HG02571 (cell line): Measurements from ENCODE around the gene FAR2.
A peak's percentile ranks its signal among the peaks of the same experiment; 100 is the strongest.
"Not testable (repeated sequence)": the region's sequence is repeated elsewhere in the genome, so short reads cannot be mapped to it uniquely, and the experiment has no call there.

Experiments
- ATAC-seq: cut with Tn5 transposase; IDR thresholded peaks from one replicate; pipeline ENCODE4 v1.9.1; 2021; ENCODE audit warnings: mild to moderate bottlenecking, moderate library complexity; ENCODE audit not compliant: unreplicated experiment

The FAR2 gene

GRCh38 chr12:29229937-29230336, 80.9 kb downstream of the FAR2 start:
- no peak for ATAC-seq

- no peak for ATAC-seq
These were observed 81.9 kb downstream of the FAR2 start for GRCh38 chr12:29230800-29231560.

DNA sequence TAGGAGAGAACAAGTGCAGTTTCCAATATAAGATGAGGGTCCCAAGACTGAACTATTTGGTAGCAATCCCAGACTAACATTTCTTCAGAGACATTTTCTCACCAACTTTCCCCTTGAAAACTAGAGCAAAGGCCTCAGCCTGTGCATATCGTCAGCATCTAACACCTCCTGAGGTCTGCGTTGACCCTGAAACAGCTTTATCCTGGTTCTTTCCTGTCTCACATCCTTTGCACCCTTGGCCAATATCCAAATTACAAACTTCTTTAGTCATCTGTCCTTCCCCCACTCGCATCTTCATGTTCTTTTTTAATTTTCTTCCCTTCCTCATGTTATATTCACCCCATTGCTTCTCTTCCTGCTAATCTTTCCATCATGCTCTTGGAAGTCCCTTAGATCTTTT, 83.0 kb downstream of the FAR2 start:
- no peak for ATAC-seq

GRCh38 chr12:29234552-29234951, 85.5 kb downstream of the FAR2 start:
- ATAC-seq: no peak

DNA sequence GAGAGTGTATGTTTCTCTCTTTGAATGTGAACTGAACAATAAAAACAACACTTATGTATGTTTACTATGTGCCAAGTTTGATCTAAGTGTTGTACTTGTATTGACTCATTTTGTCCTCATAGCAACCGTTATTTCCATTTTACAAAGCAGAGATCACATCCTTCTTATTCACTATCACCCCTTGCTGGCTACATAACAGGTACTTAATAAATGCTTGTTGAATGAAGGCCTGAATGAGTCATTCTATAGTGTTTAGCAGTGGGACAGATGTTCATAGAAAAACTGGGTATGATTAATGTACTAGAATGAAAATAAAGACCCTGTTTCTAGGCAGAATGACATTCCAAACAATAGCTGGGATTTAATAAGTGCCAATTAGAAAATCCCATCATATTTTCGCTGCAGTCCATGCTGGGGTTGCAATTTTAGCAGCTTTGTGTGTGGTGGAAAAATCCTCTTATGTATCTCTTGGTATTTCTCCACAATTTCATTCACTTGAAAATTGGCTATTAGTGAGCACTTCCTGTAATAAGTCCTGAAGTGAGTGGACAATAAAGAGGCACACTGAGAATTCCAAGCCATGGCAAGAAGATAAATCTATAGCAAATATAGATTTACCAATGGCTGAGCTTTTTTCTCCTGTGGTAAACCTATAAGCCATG, 86.0 kb downstream of the FAR2 start:
- no peak for ATAC-seq

DNA sequence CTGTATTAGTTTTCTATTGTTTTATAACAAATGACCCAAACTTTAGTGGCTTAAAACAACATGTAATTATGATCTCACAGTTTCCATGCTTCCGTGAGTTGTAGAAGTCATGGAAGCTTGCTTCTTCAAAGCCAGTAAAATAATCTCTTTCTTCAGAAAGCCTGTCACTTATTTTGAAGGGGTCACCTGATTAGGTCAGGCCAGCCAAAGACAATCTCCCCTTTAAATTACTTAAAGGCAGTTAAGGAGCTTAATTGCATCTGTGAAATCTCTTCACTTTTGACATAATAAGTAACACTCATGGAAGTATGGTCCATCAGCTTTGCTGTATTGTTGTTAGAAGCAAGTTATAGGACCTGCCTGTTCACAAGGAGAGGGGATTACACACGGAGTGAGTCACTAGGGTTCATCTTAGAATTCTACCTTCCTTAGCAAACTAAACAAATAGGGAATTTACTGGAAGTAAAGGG, 89.8 kb downstream of the FAR2 start:
- no peak for ATAC-seq

GRCh38 chr12:29239336-29239735, 90.3 kb downstream of the FAR2 start:
- no peak for ATAC-seq

- ATAC-seq: no peak
These were observed 91.4 kb downstream of the FAR2 start for GRCh38 chr12:29240441-29240840.

GRCh38 chr12:29241821-29242591, 92.9 kb downstream of the FAR2 start:
- ATAC-seq: peak; percentile 84

DNA sequence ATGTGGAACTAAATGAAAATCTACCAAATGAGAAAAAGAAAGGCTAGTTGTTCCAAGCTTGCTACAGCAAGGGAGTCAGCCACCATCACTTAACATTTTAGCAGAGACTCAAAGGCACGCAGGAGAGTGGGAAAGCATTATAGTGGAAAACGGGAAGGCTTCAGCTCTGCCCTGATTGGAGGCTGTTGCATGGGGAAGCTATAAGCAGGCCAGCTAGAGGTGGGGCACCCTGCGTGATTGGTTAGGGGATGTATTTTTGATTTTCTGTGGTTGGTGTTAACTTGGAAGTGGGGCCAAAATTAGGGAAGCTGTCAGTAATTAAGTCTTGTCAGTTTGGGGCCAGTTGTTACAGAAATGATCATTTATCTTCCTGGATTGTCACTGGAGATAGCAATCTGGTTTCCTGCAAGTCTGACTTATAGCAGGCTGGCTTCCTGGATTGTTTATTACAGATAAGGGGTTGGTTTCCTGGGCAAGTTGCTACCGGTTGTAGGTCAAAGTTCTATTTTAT, 93.9 kb downstream of the FAR2 start:
- no peak for ATAC-seq

- ATAC-seq: no peak
These were observed 95.2 kb downstream of the FAR2 start for GRCh38 chr12:29244159-29244765.

DNA sequence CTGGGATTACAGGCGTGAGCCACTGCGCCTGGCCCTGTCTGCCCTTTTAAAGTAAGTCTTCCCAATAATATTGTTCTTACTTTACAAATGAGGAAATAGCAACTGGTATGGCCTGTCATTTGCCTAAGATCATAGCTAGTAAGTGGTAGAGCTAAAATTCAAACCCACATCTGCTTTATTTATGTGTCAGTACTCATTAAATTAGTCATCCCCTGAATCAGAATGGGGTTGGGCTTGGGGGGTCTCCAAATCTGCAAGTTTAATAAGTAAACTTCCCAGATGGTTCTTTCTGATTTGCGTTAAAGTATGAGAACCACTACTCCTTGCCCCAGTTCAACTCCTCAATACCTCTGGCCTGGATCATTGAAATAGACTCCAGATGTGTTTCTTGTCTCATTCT, 96.2 kb downstream of the FAR2 start:
- no peak for ATAC-seq

DNA sequence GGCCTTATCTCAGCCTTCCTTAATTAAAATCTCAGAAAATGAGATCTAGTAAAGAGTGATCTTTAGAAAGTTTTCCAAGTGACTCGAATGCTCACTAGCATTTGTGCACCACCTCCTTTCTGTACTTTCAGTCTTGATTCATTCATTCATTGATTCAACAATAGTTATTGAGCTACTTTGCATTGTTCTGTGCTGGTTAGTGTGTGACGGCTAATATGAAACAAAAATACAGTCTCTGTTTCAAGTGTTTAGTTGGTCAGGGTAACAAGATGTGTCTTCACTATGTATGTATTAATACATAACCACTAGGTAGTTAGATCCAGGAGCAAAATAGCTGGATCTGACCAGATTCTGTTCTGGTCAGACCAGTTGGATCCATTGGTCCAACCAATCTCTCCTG, 100.9 kb downstream of the FAR2 start:
- no peak for ATAC-seq

- no peak for ATAC-seq
These were observed 105.0 kb downstream of the FAR2 start for GRCh38 chr12:29253906-29254625.

DNA sequence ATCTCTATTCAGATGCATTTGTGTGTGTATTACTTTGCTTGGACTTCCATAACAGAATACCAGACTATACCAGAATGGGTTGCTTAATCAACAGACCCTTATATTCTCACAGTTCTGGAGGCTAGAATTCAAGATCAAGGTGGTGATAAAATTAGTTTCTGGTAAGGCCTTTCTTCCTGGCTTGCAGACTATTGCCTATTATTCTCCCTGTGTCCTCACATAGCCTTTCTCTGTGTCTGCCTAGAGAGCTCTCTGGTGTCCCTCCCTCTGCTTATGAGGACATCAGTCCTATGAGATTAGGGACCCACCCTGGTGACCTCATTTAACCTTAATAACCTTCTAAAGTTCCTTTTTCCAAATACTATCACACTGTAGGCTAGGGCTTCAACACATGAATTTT, 106.0 kb downstream of the FAR2 start:
- no peak for ATAC-seq

DNA sequence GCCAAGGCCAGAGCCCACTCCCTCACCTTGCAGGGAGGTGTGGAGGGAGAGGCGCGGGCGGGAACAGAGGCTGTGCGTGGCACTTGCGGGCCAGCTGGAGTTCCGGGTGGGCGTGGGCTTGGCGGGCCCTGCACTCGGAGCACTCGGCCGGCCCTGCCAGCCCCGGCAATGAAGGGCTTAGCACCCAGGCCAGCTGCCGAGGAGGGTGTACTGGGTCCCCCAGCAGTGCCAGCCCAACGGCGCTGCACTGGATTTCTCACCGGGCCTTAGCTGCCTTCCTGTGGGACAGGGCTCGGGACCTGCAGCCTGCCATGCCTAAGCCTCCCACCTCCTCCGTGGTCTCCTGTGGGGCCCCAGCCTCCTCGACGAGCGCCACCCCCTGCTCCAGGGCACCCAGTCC, 107.5 kb downstream of the FAR2 start:
- ATAC-seq: no peak

DNA sequence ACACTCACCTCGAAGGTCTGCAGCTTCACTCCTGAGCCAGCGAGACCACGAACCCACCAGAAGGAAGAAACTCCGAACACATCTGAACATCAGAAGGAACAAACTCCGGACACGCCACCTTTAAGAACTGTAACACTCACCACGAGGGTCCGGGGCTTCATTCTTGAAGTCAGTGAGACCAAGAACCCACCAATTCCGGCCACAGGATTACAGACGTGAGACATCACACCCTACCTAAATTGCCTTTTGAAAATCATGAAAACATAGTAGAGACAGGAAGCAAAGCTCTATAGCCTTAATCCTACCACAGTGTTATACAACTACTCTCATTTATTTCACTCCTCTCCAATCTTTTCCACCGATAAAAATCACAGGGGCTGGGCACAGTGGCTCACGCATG, 108.6 kb downstream of the FAR2 start:
- not testable (repeated sequence) for ATAC-seq

- no peak for ATAC-seq
These were observed 115.3 kb downstream of the FAR2 start for GRCh38 chr12:29264424-29264823.

DNA sequence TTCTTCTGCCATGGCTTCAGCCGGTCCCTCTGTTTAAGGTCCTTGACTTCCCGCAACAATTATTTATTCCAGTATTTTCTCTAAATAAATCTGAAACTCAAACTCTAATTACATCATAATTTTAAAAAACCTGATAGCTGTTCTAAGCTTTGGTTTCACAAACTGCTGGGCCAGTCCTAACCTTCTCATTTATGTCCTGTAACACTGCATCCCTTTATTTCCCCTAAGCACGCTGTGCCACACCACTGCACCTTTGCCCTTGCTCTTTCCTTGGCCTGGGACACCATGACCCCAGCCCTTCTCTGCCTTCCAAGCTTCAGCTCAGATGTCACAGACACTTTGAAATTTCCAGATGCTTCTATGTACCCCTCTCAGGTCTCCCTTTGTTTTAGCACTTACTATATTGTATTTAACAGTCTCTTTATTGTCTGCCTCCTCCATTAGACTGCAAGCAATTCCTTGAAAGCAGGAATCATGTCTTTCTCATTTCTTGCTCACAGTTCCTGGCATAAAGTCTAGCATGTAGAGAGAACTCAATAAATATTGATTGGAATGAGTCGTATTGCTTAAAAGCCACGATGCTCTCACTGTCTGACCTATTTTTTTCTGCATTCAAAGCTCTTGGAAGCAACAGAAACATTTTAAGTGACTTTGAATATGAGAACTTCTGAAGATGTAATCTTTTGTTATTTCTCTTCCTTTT, 120.8 kb downstream of the FAR2 start:
- no peak for ATAC-seq

GRCh38 chr12:29270446-29270845, 121.4 kb downstream of the FAR2 start:
- ATAC-seq: no peak
